Suprapubic skin (tissue), 3 donors: Measurements from ENCODE around the gene ALDH7A1.

Source experiments
- CTCF ChIP-seq, 2 donors: fragments of 200-600 bp in 1 of 2; fragments of 450-650 bp in 1 of 2; sonication (generic) in 1 of 2; IDR thresholded peaks; one replicate each; pipeline ENCODE4 v1.5.1; 2016 to 2019; ENCODE audit warnings: antibody characterized with exemption in 2 of 2, mild to moderate bottlenecking in 1 of 2, moderate library complexity in 1 of 2
- EP300 ChIP-seq: sonication (generic); formaldehyde crosslinking; IDR thresholded peaks from one replicate; pipeline ENCODE4 v1.6.1; 2017; ENCODE audit warnings: antibody characterized with exemption
- POLR2A ChIP-seq, 2 donors: fragments of 450-650 bp; IDR thresholded peaks; one replicate each; pipeline ENCODE4 v1.6.1; 2017; ENCODE audit warnings: antibody characterized with exemption in 2 of 2, mild to moderate bottlenecking in 2 of 2, moderate library complexity in 2 of 2

GRCh38 chr5:126508962-126509279 is 86.1 kb downstream of the ALDH7A1 start:
- TF ChIP-seq CTCF (IDR thresholded peaks at IDR 0.05), result no peak
- TF ChIP-seq POLR2A (IDR thresholded peaks at IDR 0.05), result no peak
- no peak for TF ChIP-seq EP300
